Stimulated activated CD4-positive, alpha-beta T cell treated with anti-CD3 and anti-CD28 coated beads, Interleukin-2, amount 100 ng/mL, for 24 hours (primary cell): ENCODE measurements around the gene XG.
"Not testable (repeated sequence)": the region's sequence is repeated elsewhere in the genome, so short reads cannot be mapped to it uniquely, and the experiment has no call there.

ENCODE experiments used
- DNase-seq, 2 donors: peaks; one replicate each; pipeline ENCODE4 v3.0.0-alpha.2; 2020

Gene XG

DNA sequence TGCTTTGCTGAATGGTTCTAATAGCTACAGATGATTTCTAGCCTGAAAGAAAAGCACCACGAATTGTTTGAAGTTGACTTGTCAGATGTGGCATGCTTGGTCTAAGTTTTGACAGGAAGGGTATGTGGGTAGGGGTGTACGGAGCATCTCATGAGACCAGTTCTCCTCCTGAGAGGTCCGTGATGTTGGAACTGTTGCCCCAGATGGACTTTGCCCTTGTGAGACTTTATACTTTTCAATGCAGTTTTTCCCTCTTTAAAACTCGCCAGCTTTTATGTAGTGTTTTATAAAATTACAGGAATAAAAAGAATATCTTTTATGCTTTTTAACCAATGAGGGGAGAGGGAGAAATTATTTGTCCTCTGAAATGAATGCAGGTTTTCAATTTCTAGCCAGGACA lies 16.6 kb upstream of the XG start:
- DNase-seq: no peak

DNA sequence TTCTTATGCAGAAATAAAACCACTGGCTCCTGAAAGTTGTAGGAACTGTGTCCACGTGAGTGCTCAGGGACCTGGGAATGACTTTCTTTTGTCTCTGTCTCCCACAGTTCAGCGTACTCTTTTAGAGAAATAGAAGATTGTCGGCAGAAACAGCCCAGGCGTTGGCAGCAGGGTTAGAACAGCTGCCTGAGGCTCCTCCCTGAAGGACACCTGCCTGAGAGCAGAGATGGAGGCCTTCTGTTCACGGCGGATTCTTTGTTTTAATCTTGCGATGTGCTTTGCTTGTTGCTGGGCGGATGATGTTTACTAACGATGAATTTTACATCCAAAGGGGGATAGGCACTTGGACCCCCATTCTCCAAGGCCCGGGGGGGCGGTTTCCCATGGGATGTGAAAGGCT lies 11.2 kb upstream of the XG start:
- no peak for DNase-seq

DNA sequence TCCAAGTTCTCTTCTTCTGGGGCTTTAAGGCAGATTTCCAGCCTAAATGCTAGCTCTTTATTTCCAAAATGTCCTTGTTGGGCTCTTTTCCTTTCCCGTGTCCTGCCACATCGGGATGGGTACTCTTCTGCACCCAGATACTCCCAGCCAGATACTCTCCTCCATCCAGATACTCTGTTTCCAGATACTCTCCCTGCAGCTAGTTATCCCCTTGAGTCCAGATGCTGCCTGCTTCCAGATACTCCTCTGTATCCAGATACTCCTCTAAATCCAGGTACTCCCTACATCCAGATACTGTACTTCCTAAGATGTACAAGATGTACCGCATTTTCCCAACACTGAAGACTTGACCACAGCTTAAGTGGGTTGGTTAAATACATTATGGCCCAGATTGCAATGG lies 10.5 kb upstream of the XG start:
- DNase-seq: no peak

DNA sequence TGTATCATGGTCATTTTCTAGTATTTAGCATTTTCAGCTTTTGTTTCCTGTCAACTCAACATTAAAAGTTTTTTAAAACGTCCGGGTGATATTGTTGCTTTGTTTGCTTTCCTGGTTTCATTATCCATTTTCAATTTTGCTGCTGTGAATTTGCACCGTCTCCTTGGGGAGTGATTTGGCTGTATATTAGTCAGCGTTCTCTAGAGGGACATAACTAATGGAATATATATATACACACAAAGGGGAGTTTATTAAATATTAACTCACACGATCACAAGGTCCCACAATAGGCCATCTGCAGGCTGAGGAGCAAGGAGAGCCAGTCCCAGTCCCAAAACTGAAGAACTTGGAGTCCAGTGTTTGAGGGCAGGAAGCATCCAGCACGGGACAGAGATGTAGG lies 5.6 kb upstream of the XG start:
- DNase-seq: not testable (repeated sequence)

GRCh38 chrX:2748171-2748814 lies 3.5 kb upstream of the XG start:
- DNase-seq: no peak

GRCh38 chrX:2748815-2749188 lies 3.0 kb upstream of the XG start:
- DNase-seq: no peak

- no peak for DNase-seq
Observed at GRCh38 chrX:2751291-2751690, 549 bp upstream of the XG start.

DNA sequence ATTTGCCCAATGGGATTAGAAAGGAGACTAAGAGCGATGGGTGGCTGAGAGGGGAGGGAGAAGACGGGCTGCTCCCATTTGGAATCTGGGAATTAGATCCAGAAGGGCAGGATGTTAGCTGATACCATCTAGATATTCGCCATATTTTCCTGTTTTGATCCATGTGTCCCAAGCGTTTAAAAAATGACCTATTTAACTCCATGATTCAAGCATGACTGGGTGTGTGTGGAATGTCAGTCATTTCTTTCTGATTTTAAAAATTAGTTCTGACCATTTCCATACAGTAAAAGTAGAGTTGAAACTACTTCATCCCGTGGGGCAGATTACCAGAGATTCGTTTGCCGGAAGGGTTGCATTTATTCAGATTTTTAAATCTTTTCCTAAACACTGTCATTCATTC lies 601 bp downstream of the XG start:
- DNase-seq: not testable (repeated sequence)

GRCh38 chrX:2755163-2755715 lies 3.4 kb downstream of the XG start:
- not testable (repeated sequence) for DNase-seq

GRCh38 chrX:2756548-2756947 lies 4.7 kb downstream of the XG start:
- no peak for DNase-seq

DNA sequence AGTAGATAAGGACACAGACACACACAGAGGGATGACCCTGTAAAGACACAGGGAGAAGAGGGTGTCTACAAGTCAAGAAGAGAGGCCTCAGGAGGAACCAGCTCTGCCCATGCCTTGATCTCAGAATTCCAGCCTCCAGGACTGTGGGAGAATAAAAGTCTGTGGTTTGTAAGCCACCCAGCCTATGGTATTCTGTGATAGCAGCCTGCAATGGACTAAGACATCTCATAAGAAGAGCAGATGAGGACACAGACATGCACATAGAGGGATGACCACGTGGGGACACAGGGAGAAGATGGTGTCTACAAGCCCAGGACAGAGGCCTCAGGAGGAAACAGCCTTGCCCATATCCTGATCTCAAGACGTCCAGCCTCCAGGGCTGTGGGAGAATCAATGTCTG lies 9.4 kb downstream of the XG start:
- DNase-seq: no peak

DNA sequence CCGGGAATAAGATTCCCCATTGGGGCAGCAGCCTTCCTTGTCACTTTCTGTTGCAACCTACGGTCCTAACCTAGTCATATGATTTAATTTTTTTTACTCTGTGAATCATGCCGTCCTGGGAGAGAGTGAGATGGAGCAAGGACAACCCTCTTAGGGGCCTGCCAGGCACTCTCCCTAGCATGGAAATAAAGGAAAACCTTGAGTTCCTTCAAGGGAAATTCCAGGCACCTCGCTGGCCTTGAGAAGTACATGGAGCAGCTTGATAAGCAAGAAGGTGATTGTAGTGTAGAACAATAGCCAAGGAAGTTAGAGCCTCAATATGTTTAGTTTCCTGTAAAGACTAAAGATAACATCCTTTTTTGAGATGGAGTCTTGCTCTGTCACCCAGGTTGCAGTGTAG lies 10.8 kb downstream of the XG start:
- not testable (repeated sequence) for DNase-seq

- not testable (repeated sequence) for DNase-seq
Observed at GRCh38 chrX:2764766-2765548, 13.1 kb downstream of the XG start.

GRCh38 chrX:2765549-2765830 lies 13.7 kb downstream of the XG start:
- DNase-seq: no peak

GRCh38 chrX:2766906-2767305 lies 15.1 kb downstream of the XG start:
- DNase-seq: no peak

DNA sequence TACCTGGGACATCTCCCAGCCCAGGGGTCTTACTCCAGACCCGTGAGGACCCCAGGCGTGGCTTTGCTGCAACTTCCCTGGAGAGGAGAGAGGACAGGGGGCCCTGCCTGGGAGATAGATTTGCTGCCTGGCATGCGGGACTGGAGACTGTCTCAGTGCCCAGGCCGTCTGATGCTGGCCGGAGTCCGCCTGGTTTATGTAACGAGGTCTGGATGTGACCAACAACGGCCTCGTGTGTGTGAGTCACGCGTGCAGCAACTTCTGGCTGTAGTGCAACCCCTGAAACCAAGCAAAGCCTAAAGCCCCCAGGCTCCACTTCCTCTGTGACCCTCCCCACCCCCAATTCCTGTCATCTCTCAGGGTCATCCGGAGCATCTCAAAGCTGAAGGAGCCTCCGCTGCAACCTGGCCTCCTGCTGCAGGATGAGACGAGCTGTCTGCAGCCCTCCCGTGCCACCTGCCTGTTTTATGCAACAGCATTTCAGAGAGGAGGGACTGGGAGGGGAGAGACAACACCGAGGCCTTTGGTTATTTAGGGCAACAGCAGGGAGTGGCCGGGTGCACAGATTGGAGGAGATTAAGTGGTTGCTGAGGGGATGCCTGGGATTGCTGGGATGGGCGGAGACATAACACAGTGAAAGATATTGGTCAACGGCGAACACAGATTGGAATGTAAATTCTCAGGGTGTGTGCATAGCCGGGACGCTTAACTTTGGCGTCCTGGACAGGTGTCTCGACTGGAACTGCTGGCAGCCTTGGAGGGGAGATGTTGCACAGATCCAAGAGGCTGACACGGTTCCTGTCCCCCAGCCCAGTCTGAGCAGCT lies 16.0 kb downstream of the XG start:
- DNase-seq: no peak

- DNase-seq: no peak
Observed at GRCh38 chrX:2769615-2770014, 17.8 kb downstream of the XG start.

GRCh38 chrX:2773166-2774055 lies 21.6 kb downstream of the XG start:
- DNase-seq: not testable (repeated sequence)

- DNase-seq: no peak
Observed at GRCh38 chrX:2774057-2774456, 22.2 kb downstream of the XG start.

DNA sequence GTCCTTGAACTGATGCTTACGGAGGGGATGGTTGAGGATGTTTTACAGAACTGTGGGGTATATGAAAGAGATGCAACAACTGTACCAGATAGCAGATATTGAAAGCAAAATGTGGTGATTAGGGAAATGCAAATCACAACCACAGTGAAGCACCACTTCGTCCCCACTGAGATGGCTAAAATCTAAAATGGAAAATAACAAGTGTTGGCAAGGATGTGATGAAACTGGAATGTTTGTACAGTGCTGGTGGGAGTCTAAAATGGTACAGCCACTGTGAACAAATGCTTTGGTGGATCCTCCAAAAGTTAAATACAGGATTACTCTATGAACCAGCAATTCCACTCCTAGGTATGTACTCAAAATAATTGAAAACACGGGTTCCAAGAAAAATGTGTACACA lies 22.9 kb downstream of the XG start:
- no peak for DNase-seq

GRCh38 chrX:2780472-2781225 lies 28.8 kb downstream of the XG start:
- DNase-seq: not testable (repeated sequence)

DNA sequence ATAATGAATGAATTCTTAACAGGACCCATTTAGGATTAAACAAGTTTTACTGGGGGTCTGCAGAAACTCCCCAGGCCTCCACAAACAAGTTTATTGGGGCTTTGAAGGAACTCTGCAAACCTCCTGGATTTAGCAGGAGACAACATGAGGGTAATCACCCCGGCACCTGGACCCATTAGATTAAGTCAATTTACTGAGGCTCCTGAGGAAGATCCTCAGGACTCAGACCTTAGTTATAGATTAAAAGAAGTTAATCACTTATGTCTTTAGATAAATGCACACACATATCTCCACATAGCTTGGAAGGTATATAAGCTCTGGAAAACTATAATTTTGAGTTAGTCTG lies 29.4 kb downstream of the XG start:
- DNase-seq: no peak
